Measurements from ENCODE around the gene SLC39A11. TPM values are rescaled to one million over a fixed set of nuclear protein-coding genes. Genes with fewer than 3 reads are reported as not detected.
"Not testable (repeated sequence)": the region's sequence is repeated elsewhere in the genome, so short reads cannot be mapped to it uniquely, and the experiment has no call there.

Gene SLC39A11
- total RNA-seq, 1 donor from 2014 or later: 5.5 TPM

- H3K9me3 ChIP-seq (ENCODE audit: low read depth): no peaks in the 10 kb centered on the region
- H3F3A ChIP-seq (ENCODE audit: low read depth): no peaks in the 10 kb centered on the region
- H3K79me2 ChIP-seq (ENCODE audit: low read depth): no peaks in the 10 kb centered on the region
- Mint-ChIP-seq H3K27ac (no peak overlapping the region), H3K27me3 (ENCODE audit: insufficient read depth, low read depth) (peaks cover 12% of the 10 kb centered on the region), H3K9me3 (peaks cover 20% of the 10 kb centered on the region), H3K4me3 (no peak overlapping the region), H3K36me3 (peaks cover 4% of the 10 kb centered on the region), H3K4me1 (peaks cover 6% of the 10 kb centered on the region)
- DNase-seq (ENCODE audit: low spot score): no peak
- no peaks in the 10 kb centered on the region for H4K20me1 ChIP-seq (ENCODE audit: low read depth)
- H3K27ac ChIP-seq: no peak overlapping the region
- H2AFZ ChIP-seq (replicated peaks): no peak overlapping the region
- no peaks in the 10 kb centered on the region for H3K36me3 ChIP-seq
- no peak overlapping the region for H3K4me3 ChIP-seq
- no peaks in the 10 kb centered on the region for H3K4me1 ChIP-seq
- no peak overlapping the region for H3K4me2 ChIP-seq
- no peak overlapping the region for H3K9ac ChIP-seq
- TF ChIP-seq CTCF (IDR thresholded peaks at IDR 0.05): no peak
- no peak for TF ChIP-seq EZH2 (IDR thresholded peaks at IDR 0.05)
- no peak for TF ChIP-seq EZH2phosphoT487 (IDR thresholded peaks at IDR 0.05)
- no peaks in the 10 kb centered on the region for H3K27me3 ChIP-seq
These were observed 326.9 kb downstream of the SLC39A11 start for GRCh38 chr17:72765368-72766153.

GRCh38 chr17:72764632-72765041, 327.9 kb downstream of the SLC39A11 start:
- TF ChIP-seq EZH2 (IDR thresholded peaks at IDR 0.05) (no peak), CTCF (IDR thresholded peaks at IDR 0.05) (no peak), EZH2phosphoT487 (IDR thresholded peaks at IDR 0.05) (no peak)
- no peaks in the 10 kb centered on the region for H3K4me1 ChIP-seq
- H3K27me3 Mint-ChIP-seq (ENCODE audit: insufficient read depth, low read depth): peaks cover 13% of the 10 kb centered on the region
- H3K36me3 ChIP-seq: no peaks in the 10 kb centered on the region
- H3K79me2 ChIP-seq (ENCODE audit: low read depth): no peaks in the 10 kb centered on the region
- H3K36me3 Mint-ChIP-seq: no peaks in the 10 kb centered on the region
- H3K4me3 Mint-ChIP-seq: no peak overlapping the region
- H3K9ac ChIP-seq: no peak overlapping the region
- no peak overlapping the region for H2AFZ ChIP-seq (replicated peaks)
- peaks cover 3% of the 10 kb centered on the region for H3K4me1 Mint-ChIP-seq
- no peaks in the 10 kb centered on the region for H3K27me3 ChIP-seq
- no peak for DNase-seq (ENCODE audit: low spot score)
- no peaks in the 10 kb centered on the region for H4K20me1 ChIP-seq (ENCODE audit: low read depth)
- no peak overlapping the region for H3K4me2 ChIP-seq
- no peak overlapping the region for H3K4me3 ChIP-seq
- peaks cover 15% of the 10 kb centered on the region for H3K9me3 Mint-ChIP-seq
- no peaks in the 10 kb centered on the region for H3K9me3 ChIP-seq (ENCODE audit: low read depth)
- H3F3A ChIP-seq (ENCODE audit: low read depth): no peaks in the 10 kb centered on the region
- H3K27ac Mint-ChIP-seq: no peak overlapping the region
- H3K27ac ChIP-seq: no peak overlapping the region

- H3K36me3 ChIP-seq: no peaks in the 10 kb centered on the region
- Mint-ChIP-seq H3K9me3 (peaks cover 12% of the 10 kb centered on the region), H3K4me1 (peaks cover 10% of the 10 kb centered on the region), H3K27ac (no peak overlapping the region), H3K4me3 (no peak overlapping the region), H3K36me3 (no peaks in the 10 kb centered on the region), H3K27me3 (ENCODE audit: insufficient read depth, low read depth) (peaks cover 13% of the 10 kb centered on the region)
- H3K9me3 ChIP-seq (ENCODE audit: low read depth): no peaks in the 10 kb centered on the region
- TF ChIP-seq EZH2phosphoT487 (IDR thresholded peaks at IDR 0.05) (no peak), EZH2 (IDR thresholded peaks at IDR 0.05) (no peak), CTCF (IDR thresholded peaks at IDR 0.05) (no peak)
- no peak overlapping the region for H2AFZ ChIP-seq (replicated peaks)
- H3K79me2 ChIP-seq (ENCODE audit: low read depth): no peaks in the 10 kb centered on the region
- no peak for DNase-seq (ENCODE audit: low spot score)
- H3K4me3 ChIP-seq: no peak overlapping the region
- H3K27me3 ChIP-seq: no peaks in the 10 kb centered on the region
- H3K9ac ChIP-seq: no peak overlapping the region
- no peaks in the 10 kb centered on the region for H4K20me1 ChIP-seq (ENCODE audit: low read depth)
- no peak overlapping the region for H3K4me2 ChIP-seq
- H3F3A ChIP-seq (ENCODE audit: low read depth): no peaks in the 10 kb centered on the region
- H3K27ac ChIP-seq: no peak overlapping the region
- no peaks in the 10 kb centered on the region for H3K4me1 ChIP-seq
These were observed 328.5 kb downstream of the SLC39A11 start for GRCh38 chr17:72763981-72764380.

GRCh38 chr17:72761893-72762575, 330.5 kb downstream of the SLC39A11 start:
- H3K79me2 ChIP-seq (ENCODE audit: low read depth); H3K9me3 Mint-ChIP-seq; H3K27ac ChIP-seq; H2AFZ ChIP-seq (replicated peaks); H3K4me3 Mint-ChIP-seq; H3F3A ChIP-seq (ENCODE audit: low read depth); DNase-seq (ENCODE audit: low spot score); H4K20me1 ChIP-seq (ENCODE audit: low read depth); H3K4me2 ChIP-seq; H3K27ac Mint-ChIP-seq; H3K9ac ChIP-seq; H3K4me1 ChIP-seq; H3K36me3 ChIP-seq; H3K27me3 ChIP-seq; H3K4me3 ChIP-seq; H3K36me3 Mint-ChIP-seq; H3K9me3 ChIP-seq (ENCODE audit: low read depth): not testable (repeated sequence)
- Mint-ChIP-seq H3K27me3 (ENCODE audit: insufficient read depth, low read depth) (peaks cover 13% of the 10 kb centered on the region), H3K4me1 (peaks cover 15% of the 10 kb centered on the region)
